C4-2B (cell line): Measurements from ENCODE around the gene PNMA6E.

Source experiments
- ZFX ChIP-seq: fragments of 450-650 bp; IDR thresholded peaks from 2 replicates; pipeline ENCODE4 v1.6.1; 2017
- TF ChIP-seq, protein P1 (sequence below): fragments of 450-650 bp; conservative IDR thresholded peaks from 2 replicates; pipeline ENCODE4 v1.5.1; 2017; ENCODE audit warnings: mild to moderate bottlenecking

DNA sequence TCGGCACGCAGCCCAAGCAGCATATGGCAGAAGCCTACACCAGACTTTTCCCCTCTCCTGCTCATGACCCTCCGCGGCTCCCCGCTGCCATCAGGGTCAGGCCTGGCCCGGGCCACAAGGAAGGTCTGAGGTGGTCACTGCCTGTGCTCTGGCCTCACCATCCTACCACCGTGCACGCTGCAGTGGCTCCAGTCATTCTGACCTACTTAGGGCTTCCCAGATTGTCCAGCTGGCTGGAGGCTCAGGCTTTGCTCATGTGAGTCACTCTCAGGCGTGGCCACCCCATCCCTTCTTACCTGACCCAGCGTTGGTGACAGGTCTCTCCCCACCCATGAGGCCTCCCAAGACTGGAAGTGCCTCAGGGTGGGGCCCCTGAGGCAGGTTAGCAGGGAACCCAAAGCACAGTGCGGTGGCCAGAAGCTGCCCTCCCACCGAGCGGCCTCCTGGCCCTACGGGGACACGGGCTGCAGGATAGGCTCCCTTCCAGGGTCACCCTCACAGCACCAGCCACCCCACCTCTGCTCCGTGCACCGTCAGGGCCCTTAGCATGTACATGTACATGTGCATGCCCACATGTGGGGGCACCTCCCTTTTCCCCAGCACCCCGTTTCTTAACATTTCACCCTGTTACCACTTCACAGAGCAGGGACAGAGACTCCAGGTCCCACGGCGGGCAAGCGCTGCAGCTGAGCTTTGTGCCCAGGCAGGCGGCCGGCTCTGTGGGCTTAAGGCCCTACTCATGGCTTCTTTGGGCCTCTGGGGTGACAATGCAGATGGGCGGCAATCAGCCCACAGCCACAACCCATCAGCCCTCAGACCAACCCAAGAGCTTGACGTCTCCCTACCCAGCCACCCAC is 42.6 kb upstream of the PNMA6E start:
- TF ChIP-seq, protein P1, sequence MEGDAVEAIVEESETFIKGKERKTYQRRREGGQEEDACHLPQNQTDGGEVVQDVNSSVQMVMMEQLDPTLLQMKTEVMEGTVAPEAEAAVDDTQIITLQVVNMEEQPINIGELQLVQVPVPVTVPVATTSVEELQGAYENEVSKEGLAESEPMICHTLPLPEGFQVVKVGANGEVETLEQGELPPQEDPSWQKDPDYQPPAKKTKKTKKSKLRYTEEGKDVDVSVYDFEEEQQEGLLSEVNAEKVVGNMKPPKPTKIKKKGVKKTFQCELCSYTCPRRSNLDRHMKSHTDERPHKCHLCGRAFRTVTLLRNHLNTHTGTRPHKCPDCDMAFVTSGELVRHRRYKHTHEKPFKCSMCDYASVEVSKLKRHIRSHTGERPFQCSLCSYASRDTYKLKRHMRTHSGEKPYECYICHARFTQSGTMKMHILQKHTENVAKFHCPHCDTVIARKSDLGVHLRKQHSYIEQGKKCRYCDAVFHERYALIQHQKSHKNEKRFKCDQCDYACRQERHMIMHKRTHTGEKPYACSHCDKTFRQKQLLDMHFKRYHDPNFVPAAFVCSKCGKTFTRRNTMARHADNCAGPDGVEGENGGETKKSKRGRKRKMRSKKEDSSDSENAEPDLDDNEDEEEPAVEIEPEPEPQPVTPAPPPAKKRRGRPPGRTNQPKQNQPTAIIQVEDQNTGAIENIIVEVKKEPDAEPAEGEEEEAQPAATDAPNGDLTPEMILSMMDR, result no peak
- no peak for TF ChIP-seq ZFX
